ENCODE measurements around the gene HMGXB4.
A peak's percentile ranks its signal among the peaks of the same experiment; 100 is the strongest.

The HMGXB4 gene

GRCh38 chr22:35305525-35306070, 48.3 kb downstream of the HMGXB4 start:
- peak overlapping the region; percentile 90 for H3K27ac Mint-ChIP-seq (ENCODE audit: low read depth)

DNA sequence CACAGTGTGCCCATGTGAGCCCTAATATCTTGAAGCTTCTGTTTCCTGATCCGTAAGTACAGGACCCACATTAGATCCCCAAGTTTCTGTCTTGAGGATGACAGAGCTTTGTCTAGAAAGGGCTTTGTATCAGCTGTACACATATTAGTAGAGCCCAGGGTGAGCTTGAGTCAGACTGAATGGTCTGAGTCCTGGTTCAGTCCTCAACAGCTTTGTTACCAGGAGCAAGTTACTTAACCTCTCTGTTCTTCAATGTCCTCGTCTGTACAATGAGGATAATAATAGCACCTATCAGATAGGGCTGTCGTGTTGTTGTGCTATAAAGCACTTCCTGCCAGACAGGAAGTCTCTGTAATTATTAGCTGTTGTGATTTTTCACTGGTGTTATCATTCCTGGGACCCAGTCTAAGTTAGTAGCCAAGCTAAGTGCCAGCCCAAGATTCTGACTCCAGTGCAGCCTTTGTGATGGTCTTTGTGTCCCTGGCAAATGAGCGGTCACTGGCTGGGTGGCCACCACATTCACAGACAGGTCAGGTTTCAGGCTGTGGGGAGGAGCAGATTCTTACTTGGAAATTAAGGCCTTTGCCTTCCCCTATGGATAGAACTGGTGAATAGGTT, 49.2 kb downstream of the HMGXB4 start:
- Mint-ChIP-seq H3K27ac (ENCODE audit: low read depth) (peak overlapping the region; percentile 90), H3K4me1 (peaks cover 59% of the 10 kb centered on the region), H3K4me3 (no peak overlapping the region), H3K36me3 (ENCODE audit: insufficient read depth) (peaks cover 17% of the 10 kb centered on the region), H3K9me3 (no peaks in the 10 kb centered on the region), H3K27me3 (no peaks in the 10 kb centered on the region)
- peak in 1 of 2 donors; percentile 27 for DNase-seq (ENCODE audit: low spot score in 2 of 2)
- peak; percentile 98 for ATAC-seq (replicated peaks; ENCODE audit: extremely low read depth, poor library complexity, severe bottlenecking)

More at GRCh38 chr22:35305525-35306070, 48.3 kb downstream of the HMGXB4 start:
- Mint-ChIP-seq H3K4me3 (no peak overlapping the region), H3K36me3 (ENCODE audit: insufficient read depth) (peaks cover 15% of the 10 kb centered on the region), H3K27me3 (no peaks in the 10 kb centered on the region), H3K9me3 (no peaks in the 10 kb centered on the region), H3K4me1 (peaks cover 53% of the 10 kb centered on the region)
- DNase-seq (ENCODE audit: low spot score in 2 of 2) (no peak), ATAC-seq (replicated peaks; ENCODE audit: extremely low read depth, poor library complexity, severe bottlenecking) (no peak)

DNA sequence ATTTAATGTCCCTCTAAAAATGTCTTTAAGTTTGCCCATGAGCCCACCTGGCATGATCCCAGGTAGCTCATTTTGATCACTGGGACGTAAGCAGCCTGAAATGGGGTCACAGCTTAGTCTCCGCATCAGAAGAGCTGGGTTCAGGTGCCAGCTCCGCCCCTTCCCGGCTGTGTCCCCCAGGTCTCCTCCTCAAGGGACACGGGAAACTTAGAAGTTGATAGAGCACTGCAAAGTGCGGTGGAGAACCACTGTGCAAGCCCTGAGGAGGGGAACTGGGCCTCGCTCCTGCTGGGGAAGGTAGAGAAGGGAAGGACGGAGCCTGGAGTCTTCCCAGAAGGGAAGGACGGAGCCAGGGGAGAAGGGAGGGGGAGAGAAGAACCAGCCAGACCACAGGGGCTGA, 50.1 kb downstream of the HMGXB4 start:
- Mint-ChIP-seq H3K4me1 (peaks cover 61% of the 10 kb centered on the region), H3K36me3 (ENCODE audit: insufficient read depth) (peaks cover 17% of the 10 kb centered on the region), H3K27ac (ENCODE audit: low read depth) (peak overlapping the region; percentile 90), H3K27me3 (no peaks in the 10 kb centered on the region), H3K9me3 (no peaks in the 10 kb centered on the region), H3K4me3 (no peak overlapping the region)
- ATAC-seq (replicated peaks; ENCODE audit: extremely low read depth, poor library complexity, severe bottlenecking) (no peak), DNase-seq (ENCODE audit: low spot score in 2 of 2) (no peak)

DNA sequence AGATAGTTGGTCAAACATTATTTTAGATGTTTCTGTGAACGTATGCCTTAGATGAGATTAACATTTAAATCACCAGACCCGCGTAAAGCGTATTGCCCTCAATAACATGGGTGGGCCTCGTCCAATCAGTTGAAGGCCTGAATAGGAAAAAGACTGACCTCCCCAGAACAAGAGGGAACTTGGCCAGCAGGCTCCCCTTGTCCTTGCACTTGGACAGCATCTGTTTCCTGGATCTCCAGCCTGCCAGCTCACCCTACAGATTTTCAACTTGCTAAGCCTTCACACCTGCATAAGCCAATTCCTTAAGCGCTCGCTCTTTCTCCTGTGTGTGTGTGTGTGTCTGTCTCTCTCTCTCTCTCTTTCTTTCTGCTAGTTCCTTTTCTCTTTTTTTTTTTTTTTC, 50.6 kb downstream of the HMGXB4 start:
- H3K4me1 Mint-ChIP-seq, result peaks cover 65% of the 10 kb centered on the region
- H3K27me3 Mint-ChIP-seq, result no peaks in the 10 kb centered on the region
- DNase-seq (ENCODE audit: low spot score in 2 of 2) (no peak), ATAC-seq (replicated peaks; ENCODE audit: extremely low read depth, poor library complexity, severe bottlenecking) (no peak)
- no peak overlapping the region for H3K4me3 Mint-ChIP-seq
- H3K27ac Mint-ChIP-seq (ENCODE audit: low read depth), result peak overlapping the region; percentile 90
- peaks cover 15% of the 10 kb centered on the region for H3K36me3 Mint-ChIP-seq (ENCODE audit: insufficient read depth)
- no peaks in the 10 kb centered on the region for H3K9me3 Mint-ChIP-seq

DNA sequence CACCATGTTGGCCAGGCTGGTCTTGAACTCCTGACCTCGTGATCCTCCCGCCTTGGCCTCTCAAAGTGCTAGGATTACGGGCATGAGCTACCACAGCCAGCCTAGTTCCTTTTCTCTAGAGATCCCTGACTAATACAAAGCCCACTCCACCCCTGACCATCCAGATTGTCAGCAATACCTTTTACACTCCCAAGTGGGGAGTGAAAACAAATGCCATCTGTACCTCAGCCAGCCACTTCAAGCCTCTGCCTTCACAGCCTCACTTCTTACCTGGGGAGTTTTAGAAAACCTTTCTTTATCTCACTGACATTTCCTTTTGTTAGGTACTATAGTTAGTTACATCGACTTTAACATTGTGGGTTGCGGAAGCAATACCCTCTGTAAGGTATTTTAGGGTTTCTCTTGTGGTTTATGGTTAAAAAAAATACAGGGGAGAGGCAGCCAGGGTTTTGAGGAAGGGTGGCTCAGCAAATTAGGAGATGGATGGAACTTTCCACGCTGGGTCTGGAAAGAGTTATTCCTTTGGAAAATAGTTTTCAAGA, 51.3 kb downstream of the HMGXB4 start:
- no peaks in the 10 kb centered on the region for H3K9me3 Mint-ChIP-seq
- H3K27me3 Mint-ChIP-seq, result no peaks in the 10 kb centered on the region
- H3K36me3 Mint-ChIP-seq (ENCODE audit: insufficient read depth), result peaks cover 12% of the 10 kb centered on the region
- H3K4me3 Mint-ChIP-seq, result peak overlapping the region; percentile 7
- peak overlapping the region; percentile 90 for H3K27ac Mint-ChIP-seq (ENCODE audit: low read depth)
- ATAC-seq (replicated peaks; ENCODE audit: extremely low read depth, poor library complexity, severe bottlenecking), result no peak
- peak in 1 of 2 donors; percentile 9 for DNase-seq (ENCODE audit: low spot score in 2 of 2)
- H3K4me1 Mint-ChIP-seq, result peaks cover 66% of the 10 kb centered on the region

- H3K9me3 Mint-ChIP-seq, result no peaks in the 10 kb centered on the region
- no peak for ATAC-seq (replicated peaks; ENCODE audit: extremely low read depth, poor library complexity, severe bottlenecking)
- H3K27me3 Mint-ChIP-seq, result no peaks in the 10 kb centered on the region
- H3K27ac Mint-ChIP-seq (ENCODE audit: low read depth), result peak overlapping the region; percentile 90
- no peak for DNase-seq (ENCODE audit: low spot score in 2 of 2)
- H3K4me1 Mint-ChIP-seq, result peaks cover 73% of the 10 kb centered on the region
- peak overlapping the region; percentile 2 for H3K4me3 Mint-ChIP-seq
- H3K36me3 Mint-ChIP-seq (ENCODE audit: insufficient read depth), result peaks cover 10% of the 10 kb centered on the region
These were observed 53.6 kb downstream of the HMGXB4 start for GRCh38 chr22:35310556-35311550.

- DNase-seq (ENCODE audit: low spot score in 2 of 2), result no peak
- ATAC-seq (replicated peaks; ENCODE audit: extremely low read depth, poor library complexity, severe bottlenecking), result no peak
- no peak overlapping the region for H3K4me3 Mint-ChIP-seq
- no peaks in the 10 kb centered on the region for H3K27me3 Mint-ChIP-seq
- peaks cover 10% of the 10 kb centered on the region for H3K36me3 Mint-ChIP-seq (ENCODE audit: insufficient read depth)
- no peaks in the 10 kb centered on the region for H3K9me3 Mint-ChIP-seq
- no peak overlapping the region for H3K27ac Mint-ChIP-seq (ENCODE audit: low read depth)
- peaks cover 67% of the 10 kb centered on the region for H3K4me1 Mint-ChIP-seq
These were observed 54.3 kb downstream of the HMGXB4 start for GRCh38 chr22:35311551-35311999.

DNA sequence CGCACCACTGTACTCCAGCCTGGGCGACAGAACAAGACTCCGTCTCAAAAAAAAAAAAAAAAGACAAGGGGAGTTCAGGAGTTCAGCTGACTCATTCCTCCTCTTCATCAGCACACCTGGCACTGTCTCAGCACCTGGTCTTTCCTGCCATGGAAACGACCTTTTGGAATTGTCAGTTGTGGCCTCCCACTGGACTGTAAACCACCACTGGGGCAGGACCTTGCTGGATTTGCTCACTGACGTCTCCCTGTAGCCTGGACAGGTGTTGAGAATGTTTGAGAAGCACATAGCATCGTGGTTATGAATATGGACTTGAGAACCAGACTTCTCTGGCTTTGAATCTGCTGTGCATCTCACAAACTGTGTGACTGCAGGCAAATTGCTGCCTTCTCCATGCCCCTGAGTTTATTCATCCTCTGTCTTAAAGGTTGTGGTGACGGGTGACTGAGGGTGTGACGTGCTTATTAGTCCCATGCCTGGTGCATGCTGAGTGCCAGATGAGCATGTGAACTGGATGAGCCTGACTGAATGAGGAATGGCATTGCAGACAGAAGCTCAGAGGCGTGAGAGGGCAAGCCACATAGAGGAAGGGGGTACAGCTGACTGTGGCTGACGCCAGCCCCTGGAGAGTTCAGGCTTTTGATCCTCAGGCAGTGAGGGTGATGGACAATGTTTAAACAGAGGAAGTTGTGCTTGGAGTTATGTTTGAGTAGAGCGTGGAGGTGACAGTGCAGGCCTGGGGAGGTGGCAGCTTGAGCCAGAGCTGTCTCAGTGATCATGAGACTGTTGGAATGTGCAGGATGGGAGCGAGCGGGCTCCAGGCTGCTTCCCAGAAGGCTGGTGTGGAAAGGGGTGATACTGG, 55.1 kb downstream of the HMGXB4 start:
- Mint-ChIP-seq H3K27me3 (no peaks in the 10 kb centered on the region), H3K9me3 (no peaks in the 10 kb centered on the region), H3K36me3 (ENCODE audit: insufficient read depth) (peaks cover 8% of the 10 kb centered on the region), H3K4me3 (peak overlapping the region; percentile 2), H3K27ac (ENCODE audit: low read depth) (no peak overlapping the region), H3K4me1 (peaks cover 58% of the 10 kb centered on the region)
- no peak for DNase-seq (ENCODE audit: low spot score in 2 of 2)
- no peak for ATAC-seq (replicated peaks; ENCODE audit: extremely low read depth, poor library complexity, severe bottlenecking)

DNA sequence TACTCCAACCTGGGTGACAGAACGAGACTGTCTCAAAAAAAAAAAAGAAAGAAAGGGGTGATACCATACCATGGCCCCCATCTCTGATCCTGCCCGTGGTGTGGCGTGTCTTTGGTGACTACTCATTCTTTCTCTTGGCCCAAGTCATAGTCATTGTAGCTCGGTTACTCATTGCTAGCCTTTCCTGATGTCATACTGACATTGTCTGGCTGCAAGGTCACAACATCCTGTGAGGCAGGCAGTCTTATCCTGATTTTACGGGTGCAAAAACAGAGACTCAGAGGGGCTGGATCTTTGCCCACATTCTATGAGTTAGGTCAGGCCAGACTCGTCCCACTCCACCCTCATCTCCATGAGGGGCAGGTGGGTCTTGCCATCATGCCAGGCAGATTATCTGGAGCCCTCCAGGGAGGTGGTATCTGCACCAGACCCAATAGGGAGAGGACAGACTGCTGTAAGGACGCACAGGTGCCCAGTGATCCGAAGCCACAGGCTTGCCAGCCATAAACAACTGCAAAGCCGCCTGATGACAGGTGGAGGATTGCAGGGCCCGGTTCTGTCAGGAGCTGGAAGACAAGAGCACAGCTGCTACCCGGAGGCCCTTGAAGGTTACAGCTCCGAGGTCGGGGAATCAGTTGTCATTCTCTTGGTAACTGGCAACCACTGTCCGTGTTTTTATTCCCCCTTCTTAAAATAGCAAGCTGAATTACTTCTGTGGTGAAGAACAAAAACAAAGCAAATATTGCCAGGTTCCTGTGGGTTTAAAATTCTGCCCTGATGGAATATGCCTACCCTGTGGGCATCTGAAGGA, 56.2 kb downstream of the HMGXB4 start:
- Mint-ChIP-seq H3K4me3 (no peak overlapping the region), H3K27ac (ENCODE audit: low read depth) (no peak overlapping the region), H3K4me1 (peaks cover 49% of the 10 kb centered on the region), H3K36me3 (ENCODE audit: insufficient read depth) (peaks cover 9% of the 10 kb centered on the region), H3K9me3 (no peaks in the 10 kb centered on the region), H3K27me3 (no peaks in the 10 kb centered on the region)
- DNase-seq (ENCODE audit: low spot score in 2 of 2) (no peak), ATAC-seq (replicated peaks; ENCODE audit: extremely low read depth, poor library complexity, severe bottlenecking) (no peak)

GRCh38 chr22:35314161-35314942, 57.1 kb downstream of the HMGXB4 start:
- no peak overlapping the region for H3K4me3 Mint-ChIP-seq
- DNase-seq (ENCODE audit: low spot score in 2 of 2), result no peak
- H3K36me3 Mint-ChIP-seq (ENCODE audit: insufficient read depth), result peaks cover 9% of the 10 kb centered on the region
- H3K27ac Mint-ChIP-seq (ENCODE audit: low read depth), result peak overlapping the region; percentile 54
- ATAC-seq (replicated peaks; ENCODE audit: extremely low read depth, poor library complexity, severe bottlenecking), result no peak
- H3K27me3 Mint-ChIP-seq, result no peaks in the 10 kb centered on the region
- no peaks in the 10 kb centered on the region for H3K9me3 Mint-ChIP-seq
- H3K4me1 Mint-ChIP-seq, result peaks cover 42% of the 10 kb centered on the region

All from central memory CD8-positive, alpha-beta T cell (primary cell).